Measurements from ENCODE around the gene FAM184A. TPM values are rescaled to one million over a fixed set of nuclear protein-coding genes. Genes with fewer than 3 reads are reported as not detected.

The FAM184A gene
- total RNA-seq, 2 experiments from 2014 or later: 2.8 to 3.4 TPM

GRCh38 chr6:118984342-118984741 lies 94.1 kb downstream of the FAM184A start:
- CTCF ChIA-PET: no interaction called here

GRCh38 chr6:118982575-118982911 lies 95.9 kb downstream of the FAM184A start:
- POLR2A ChIA-PET: no interaction called here
- CTCF ChIA-PET: no interaction called here

More at GRCh38 chr6:118984342-118984741, 94.1 kb downstream of the FAM184A start:
- POLR2A ChIA-PET: no interaction called here

- ChIA-PET POLR2A (no interaction called here), CTCF (no interaction called here)
These were observed 96.4 kb downstream of the FAM184A start for GRCh38 chr6:118981884-118982574.

- POLR2A ChIA-PET: interaction anchor here (0.7 kb wide), 1 partner anchor 821 kb away, joined by 5 read pairs; no protein-coding TSS in a partner anchor
- CTCF ChIA-PET: interaction anchor here (0.6 kb wide), 1 partner anchor 15 kb away, joined by 4 read pairs; no protein-coding TSS in a partner anchor
These were observed 98.4 kb downstream of the FAM184A start for GRCh38 chr6:118980063-118980462.

GRCh38 chr6:118974790-118975189 lies 103.7 kb downstream of the FAM184A start:
- CTCF ChIA-PET: no interaction called here
- POLR2A ChIA-PET: no interaction called here

GRCh38 chr6:118971682-118972081 lies 106.8 kb downstream of the FAM184A start:
- ChIA-PET CTCF (interaction anchor here (1.1 kb wide), 1 partner anchor 139 kb away, joined by 3 read pairs; no protein-coding TSS in a partner anchor), POLR2A (no interaction called here)

- CTCF ChIA-PET: interaction anchor here (1.1 kb wide), 1 partner anchor 140 kb away, joined by 3 read pairs; no protein-coding TSS in a partner anchor
- POLR2A ChIA-PET: no interaction called here
These were observed 107.6 kb downstream of the FAM184A start for GRCh38 chr6:118970866-118971265.

- ChIA-PET POLR2A (no interaction called here), CTCF (interaction anchor here (1.9 kb wide), 1 partner anchor 142 kb away, joined by 7 read pairs; no protein-coding TSS in a partner anchor)
These were observed 110.0 kb downstream of the FAM184A start for GRCh38 chr6:118968416-118968815.

- ChIA-PET CTCF (interaction anchor here (1.9 kb wide), 1 partner anchor 144 kb away, joined by 7 read pairs; no protein-coding TSS in a partner anchor), POLR2A (no interaction called here)
These were observed 111.2 kb downstream of the FAM184A start for GRCh38 chr6:118967239-118967638.

- CTCF ChIA-PET: no interaction called here
These were observed 112.6 kb downstream of the FAM184A start for GRCh38 chr6:118965843-118966370.

GRCh38 chr6:118965371-118965770 lies 113.1 kb downstream of the FAM184A start:
- POLR2A ChIA-PET: no interaction called here

More at GRCh38 chr6:118965843-118966370, 112.6 kb downstream of the FAM184A start:
- POLR2A ChIA-PET: no interaction called here

GRCh38 chr6:118963003-118963402 lies 115.5 kb downstream of the FAM184A start:
- POLR2A ChIA-PET: interaction anchor here (0.7 kb wide), 1 partner anchor 10 kb away, joined by 3 read pairs; no protein-coding TSS in a partner anchor
- CTCF ChIA-PET: interaction anchor here (1.4 to 1.7 kb wide), 2 partner anchors 12 to 148 kb away, joined by 3 to 11 read pairs; no protein-coding TSS in a partner anchor

More at GRCh38 chr6:118965371-118965770, 113.1 kb downstream of the FAM184A start:
- CTCF ChIA-PET: no interaction called here

GRCh38 chr6:118959903-118960302 lies 118.6 kb downstream of the FAM184A start:
- ChIA-PET POLR2A (no interaction called here), CTCF (no interaction called here)

- ChIA-PET POLR2A (interaction anchor here (0.5 to 0.6 kb wide), 2 partner anchors 9 to 360 kb away, joined by 3 to 5 read pairs; no protein-coding TSS in a partner anchor), CTCF (interaction anchor here (0.5 kb wide), 1 partner anchor 10 kb away, joined by 3 read pairs; no protein-coding TSS in a partner anchor)
These were observed 125.1 kb downstream of the FAM184A start for GRCh38 chr6:118953391-118953790.

- ChIA-PET POLR2A (interaction anchor here (0.6 kb wide), 1 partner anchor 10 kb away, joined by 3 read pairs; no protein-coding TSS in a partner anchor), CTCF (no interaction called here)
These were observed 125.8 kb downstream of the FAM184A start for GRCh38 chr6:118952683-118953082.

- CTCF ChIA-PET: no interaction called here
- POLR2A ChIA-PET: no interaction called here
These were observed 133.2 kb downstream of the FAM184A start for GRCh38 chr6:118945217-118945616.

GRCh38 chr6:118940770-118941169 lies 137.7 kb downstream of the FAM184A start:
- ChIA-PET POLR2A (no interaction called here), CTCF (no interaction called here)

- CTCF ChIA-PET: no interaction called here
These were observed 138.8 kb downstream of the FAM184A start for GRCh38 chr6:118939683-118940082.

GRCh38 chr6:118935978-118936703 lies 142.3 kb downstream of the FAM184A start:
- ChIA-PET POLR2A (interaction anchor here (1.2 kb wide), 1 partner anchor 46 kb away, joined by 5 read pairs; no protein-coding TSS in a partner anchor), CTCF (no interaction called here)

More at GRCh38 chr6:118939683-118940082, 138.8 kb downstream of the FAM184A start:
- POLR2A ChIA-PET: no interaction called here

GRCh38 chr6:118935331-118935668 lies 143.2 kb downstream of the FAM184A start:
- ChIA-PET CTCF (interaction anchor here (1.3 kb wide), 1 partner anchor 54 kb away, joined by 3 read pairs; no protein-coding TSS in a partner anchor), POLR2A (interaction anchor here (0.8 to 1.2 kb wide), 3 partner anchors 41 to 45 kb away, joined by 4 to 6 read pairs (median 5); partner anchors contain the start of gene ASF1A)
